Type B pancreatic cell (in vitro differentiated cells): ENCODE results near the gene FOXO1. TPM values are rescaled to one million over a fixed set of nuclear protein-coding genes. Genes with fewer than 3 reads are reported as not detected.

Experiments used
- DNase-seq: peaks from one replicate; pipeline ENCODE4 v3.0.0; 2021; ENCODE audit warnings: mixed read lengths; ENCODE audit not compliant: unreplicated experiment; ENCODE audit errors: extremely low spot score
- H3K27ac Mint-ChIP-seq: 2 replicates; pipeline ENCODE4 v1.8.0; 2021; ENCODE audit warnings: mild to moderate bottlenecking, mixed read lengths
- H3K27me3 Mint-ChIP-seq: 2 replicates; pipeline ENCODE4 v1.8.0; 2021; ENCODE audit warnings: mixed read lengths
- H3K36me3 Mint-ChIP-seq: 2 replicates; pipeline ENCODE4 v1.8.0; 2021; ENCODE audit warnings: mixed read lengths
- H3K4me1 Mint-ChIP-seq: one replicate; pipeline ENCODE4 v1.8.0; 2021; ENCODE audit warnings: mixed read lengths; ENCODE audit not compliant: unreplicated experiment
- H3K4me3 Mint-ChIP-seq: 2 replicates; pipeline ENCODE4 v1.8.0; 2021; ENCODE audit warnings: mild to moderate bottlenecking, mixed read lengths
- H3K9me3 Mint-ChIP-seq: 2 replicates; pipeline ENCODE4 v1.8.0; 2021; ENCODE audit warnings: mixed read lengths
- total RNA-seq: library from RNA; stranded (reverse); gene quantifications from 2 replicates; pipeline ENCODE4 v1.2.1, GENCODE V29; 2021; ENCODE audit warnings: low replicate concordance
- TF ChIP-seq, protein P1 (sequence below): fragments of 200-600 bp; sonication (generic); conservative IDR thresholded peaks from 2 replicates; pipeline ENCODE4 v1.5.0; 2021; ENCODE audit warnings: antibody characterized with exemption, mild to moderate bottlenecking

FOXO1 gene
- total RNA-seq, 1 donor from 2014 or later, result 21.5 TPM

DNA sequence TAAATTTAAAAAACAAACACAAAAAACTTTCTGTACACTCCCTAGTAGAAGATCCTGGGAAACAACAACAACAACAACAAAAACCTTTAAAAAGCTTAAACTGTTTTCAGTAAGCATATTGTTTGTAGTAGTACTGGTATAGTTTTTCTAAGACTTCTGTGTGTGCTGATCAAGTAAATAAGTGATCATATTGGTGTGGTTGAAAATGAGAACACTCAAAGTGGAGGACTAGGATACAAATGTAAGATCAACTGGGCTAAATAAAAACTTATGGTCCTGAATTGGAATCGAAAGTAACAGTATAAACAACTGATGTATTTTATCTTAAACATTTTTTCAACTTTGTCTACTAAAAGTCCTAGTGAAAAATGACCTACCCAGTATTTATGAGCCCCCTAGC lies 135.5 kb downstream of the FOXO1 start:
- Mint-ChIP-seq H3K27ac (no peak overlapping the region), H3K27me3 (no peaks in the 10 kb centered on the region), H3K4me3 (no peak overlapping the region), H3K4me1 (no peaks in the 10 kb centered on the region), H3K9me3 (peaks cover 6% of the 10 kb centered on the region), H3K36me3 (peaks cover 6% of the 10 kb centered on the region)
- no peak for DNase-seq
- TF ChIP-seq, protein P1, sequence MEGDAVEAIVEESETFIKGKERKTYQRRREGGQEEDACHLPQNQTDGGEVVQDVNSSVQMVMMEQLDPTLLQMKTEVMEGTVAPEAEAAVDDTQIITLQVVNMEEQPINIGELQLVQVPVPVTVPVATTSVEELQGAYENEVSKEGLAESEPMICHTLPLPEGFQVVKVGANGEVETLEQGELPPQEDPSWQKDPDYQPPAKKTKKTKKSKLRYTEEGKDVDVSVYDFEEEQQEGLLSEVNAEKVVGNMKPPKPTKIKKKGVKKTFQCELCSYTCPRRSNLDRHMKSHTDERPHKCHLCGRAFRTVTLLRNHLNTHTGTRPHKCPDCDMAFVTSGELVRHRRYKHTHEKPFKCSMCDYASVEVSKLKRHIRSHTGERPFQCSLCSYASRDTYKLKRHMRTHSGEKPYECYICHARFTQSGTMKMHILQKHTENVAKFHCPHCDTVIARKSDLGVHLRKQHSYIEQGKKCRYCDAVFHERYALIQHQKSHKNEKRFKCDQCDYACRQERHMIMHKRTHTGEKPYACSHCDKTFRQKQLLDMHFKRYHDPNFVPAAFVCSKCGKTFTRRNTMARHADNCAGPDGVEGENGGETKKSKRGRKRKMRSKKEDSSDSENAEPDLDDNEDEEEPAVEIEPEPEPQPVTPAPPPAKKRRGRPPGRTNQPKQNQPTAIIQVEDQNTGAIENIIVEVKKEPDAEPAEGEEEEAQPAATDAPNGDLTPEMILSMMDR, result no peak

DNA sequence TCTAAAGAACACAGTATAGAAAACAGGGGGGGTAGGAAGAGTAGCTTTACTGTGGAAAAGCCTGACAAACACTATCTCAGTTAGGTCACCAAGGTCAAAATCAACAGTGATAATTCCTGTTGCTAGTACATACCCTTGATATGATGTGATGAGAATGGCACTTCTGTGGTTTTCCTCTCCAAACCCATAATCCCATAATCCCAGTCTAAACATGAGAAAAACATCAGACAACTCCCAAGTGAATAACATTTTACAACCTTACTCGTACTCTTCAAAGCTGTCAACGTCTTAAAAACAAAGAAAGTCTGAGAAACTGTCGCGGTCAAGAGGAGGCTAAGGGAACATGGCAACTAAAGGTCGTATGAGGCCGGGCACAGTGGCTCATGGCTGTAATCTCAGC lies 137.6 kb downstream of the FOXO1 start:
- Mint-ChIP-seq H3K4me3 (no peak overlapping the region), H3K36me3 (peaks cover 6% of the 10 kb centered on the region), H3K27ac (no peak overlapping the region), H3K4me1 (no peaks in the 10 kb centered on the region), H3K9me3 (peaks cover 6% of the 10 kb centered on the region), H3K27me3 (no peaks in the 10 kb centered on the region)
- TF ChIP-seq, protein P1, result no peak
- DNase-seq, result no peak

DNA sequence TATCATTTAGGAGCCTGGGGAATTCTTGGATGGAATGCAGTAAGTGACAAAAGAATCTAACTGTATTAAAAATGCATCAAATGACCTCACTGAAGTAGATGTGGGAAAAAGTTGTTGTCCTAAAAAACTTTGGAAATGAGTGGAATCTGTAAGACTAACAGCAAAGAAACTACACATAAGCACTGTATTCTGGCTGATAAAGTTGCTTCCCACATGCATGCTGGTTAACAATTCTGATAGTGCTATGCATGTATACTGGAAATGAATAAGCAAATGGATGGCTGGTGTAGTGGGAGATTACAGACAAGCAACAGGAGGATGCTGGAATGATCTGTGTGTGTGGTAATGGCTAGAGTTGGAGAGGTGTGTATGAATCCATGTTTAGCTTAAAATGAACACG lies 138.5 kb downstream of the FOXO1 start:
- Mint-ChIP-seq H3K9me3 (peaks cover 6% of the 10 kb centered on the region), H3K27me3 (no peaks in the 10 kb centered on the region), H3K27ac (no peak overlapping the region), H3K4me1 (no peaks in the 10 kb centered on the region), H3K36me3 (peaks cover 6% of the 10 kb centered on the region), H3K4me3 (no peak overlapping the region)
- TF ChIP-seq, protein P1, result no peak
- no peak for DNase-seq

DNA sequence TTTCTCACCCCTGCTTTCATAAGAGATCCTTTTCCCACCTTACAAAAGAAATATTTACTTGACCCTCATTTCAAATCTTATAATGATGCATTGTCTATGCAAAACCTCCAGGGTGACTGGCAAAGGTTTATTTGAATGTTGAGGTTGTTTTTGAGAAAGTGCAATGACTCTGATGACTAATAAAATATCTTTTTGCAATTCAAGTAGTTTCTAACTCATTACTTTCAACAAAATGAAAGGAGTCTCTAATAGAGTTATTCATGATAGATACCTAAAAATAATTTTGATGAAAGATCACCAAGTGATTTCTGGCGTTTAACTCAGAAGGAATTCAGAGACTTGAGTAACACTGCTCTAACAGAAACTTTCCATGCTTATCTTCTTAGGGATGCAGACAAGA lies 144.2 kb downstream of the FOXO1 start:
- TF ChIP-seq, protein P1, result no peak
- H3K36me3 Mint-ChIP-seq, result no peaks in the 10 kb centered on the region
- no peak overlapping the region for H3K27ac Mint-ChIP-seq
- no peak overlapping the region for H3K4me3 Mint-ChIP-seq
- no peaks in the 10 kb centered on the region for H3K9me3 Mint-ChIP-seq
- H3K27me3 Mint-ChIP-seq, result no peaks in the 10 kb centered on the region
- DNase-seq, result no peak
- no peaks in the 10 kb centered on the region for H3K4me1 Mint-ChIP-seq

DNA sequence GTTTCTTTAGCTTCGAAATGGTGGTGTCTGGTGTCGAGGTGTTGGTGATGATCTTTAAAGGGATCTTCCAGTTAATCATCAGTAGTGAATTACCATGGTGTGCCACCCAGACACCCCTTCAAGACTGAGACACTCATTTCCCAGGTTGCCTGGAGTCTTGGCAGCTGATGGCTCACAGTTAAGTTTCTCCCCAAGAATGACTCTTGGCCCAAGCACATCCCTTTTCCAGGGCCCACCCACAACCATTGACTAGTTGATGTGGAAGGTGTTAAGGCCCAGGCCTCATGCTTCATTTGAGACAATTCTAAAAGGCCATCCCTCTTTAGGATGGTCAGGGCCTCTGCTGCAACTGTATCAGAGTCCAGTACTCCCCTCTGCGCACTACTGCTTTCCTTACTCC lies 145.5 kb downstream of the FOXO1 start:
- H3K27me3 Mint-ChIP-seq, result no peaks in the 10 kb centered on the region

More for the DNA sequence above, 145.5 kb downstream of the FOXO1 start:
- Mint-ChIP-seq H3K9me3 (no peaks in the 10 kb centered on the region), H3K4me3 (no peak overlapping the region), H3K27ac (no peak overlapping the region), H3K36me3 (no peaks in the 10 kb centered on the region), H3K4me1 (no peaks in the 10 kb centered on the region)
- TF ChIP-seq, protein P1, result no peak
- no peak for DNase-seq
